ENCODE measurements around the gene PDE8A. TPM values are rescaled to one million over a fixed set of nuclear protein-coding genes. Genes with fewer than 3 reads are reported as not detected.

PDE8A gene
- total and polyA plus RNA-seq, 2 of the 13 experiments (the other 11 are each of a cell fraction or from before 2014, with no cell fraction given): 26.3 to 48.5 TPM

- no peak for TF ChIP-seq ZNF296 (CRISPR knock-in tag; conservative IDR thresholded peaks at IDR 0.05)
- TF ChIP-seq GZF1 (CRISPR knock-in tag; IDR thresholded peaks at IDR 0.05): no peak
- TF ChIP-seq SETDB1 (CRISPR knock-in tag; IDR thresholded peaks at IDR 0.05; ENCODE audit: borderline replicate concordance): no peak
- TF ChIP-seq POGZ (CRISPR knock-in tag; IDR thresholded peaks at IDR 0.05): no peak
These were observed 4.8 kb upstream of the PDE8A start (continued) for GRCh38 chr15:84976746-84977345.

DNA sequence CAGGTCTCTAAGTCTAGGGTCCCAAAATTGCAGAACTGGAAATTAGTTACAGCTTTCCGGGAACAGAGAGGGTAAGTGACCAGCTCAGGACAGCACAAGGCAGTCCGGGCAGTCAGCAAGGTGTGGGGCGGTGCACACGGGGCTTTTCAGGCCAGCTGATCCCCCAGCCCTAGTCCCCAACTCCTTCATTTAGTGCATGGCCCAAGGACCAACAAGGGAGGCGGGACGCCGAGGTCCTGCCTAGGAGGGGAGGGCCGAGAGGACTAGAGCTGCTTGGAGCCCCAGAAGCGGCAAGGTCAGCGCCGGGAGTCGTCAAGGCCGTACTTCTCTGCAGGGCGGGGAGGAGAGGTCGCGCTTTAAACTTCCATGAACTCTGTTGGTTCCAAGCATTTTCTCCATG is 2.0 kb upstream of the PDE8A start:
- in situ Hi-C loops (cut with HindIII; ENCODE audit: extremely low pct_ligation_motif_present, low pct_unique_long_range_greater_than_20kb): no loop called here
- BruUV-seq (replicated peaks): no TSS peak
- ATAC-seq (peak; percentile 12), FAIRE-seq (peak; percentile 18), DNase-seq (ENCODE audit: low spot score) (no peak)
- CTCF ChIA-PET (ENCODE audit: low intra/inter-chr PET ratio, low total read pairs): no interaction called here
- Histone ChIP-seq H4K20me1 (ENCODE audit: insufficient read depth, low read length) (peaks cover 9% of the 10 kb centered on the region), H3K9me3 (ENCODE audit: low read length) (no peaks in the 10 kb centered on the region), H3K27me3 (ENCODE audit: control insufficient read depth in 1 of 2, insufficient read depth in 2 of 2, low read length in 2 of 2) (peaks cover 3 to 11% of the 10 kb centered on the region in 2 experiments; a peak in 2 of 5 replicates), H3K79me2 (ENCODE audit: insufficient read depth, low read length) (peaks cover 27% of the 10 kb centered on the region), H3K36me3 (replicated peaks in 1 of 2; ENCODE audit: control insufficient read depth in 1 of 2, insufficient read depth in 2 of 2, low read length in 2 of 2) (no peaks in the 10 kb centered on the region), H3K27ac (ENCODE audit: extremely low read length, insufficient read depth, low read length) (no peak overlapping the region), H3K4me3 (replicated peaks in 1 of 3; ENCODE audit: insufficient read depth in 1 of 3, low read depth in 2 of 3, low read length in 3 of 3) (peak overlapping the region; percentile 85 to 91 (median 90)), H3K4me2 (ENCODE audit: low read depth, low read length) (peak overlapping the region; percentile 85), H3K9ac (ENCODE audit: insufficient read depth, low read depth, low read length) (peak overlapping the region; percentile 82; the same call in 1 of the 2 replicates), H3K4me1 (ENCODE audit: insufficient read depth, low read length) (peaks cover 46% of the 10 kb centered on the region), H2AFZ (ENCODE audit: low read length) (no peak overlapping the region)
- 1% methylated on average over 15 of the region's 16 CpGs for WGBS (ENCODE audit: low lambda C conversion rate)
- POLR2A ChIA-PET: interaction anchor here (1.5 to 3.2 kb wide), 2 partner anchors 67 to 68 kb away, joined by 4 to 9 read pairs; no protein-coding TSS in a partner anchor
- intact Hi-C loops (cut with micrococcal nuclease; ENCODE audit: unreplicated experiment): no loop called here
- no peak for TF ChIP-seq SOX13 (IDR thresholded peaks at IDR 0.05)
- 0 out of 4 replicates have a peak, but pooled peaks of 1 of the 2 experiments have one; percentile 8 for TF ChIP-seq SOX13 (CRISPR knock-in tag; conservative IDR thresholded peaks at IDR 0.05 in 1 of 2, IDR thresholded peaks at IDR 0.05 in 1 of 2)
- peak; percentile 0 for TF ChIP-seq ZEB1 (IDR thresholded peaks at IDR 0.05; ENCODE audit: insufficient replicate concordance, low read depth)
- TF ChIP-seq ZNF20 (CRISPR knock-in tag; IDR thresholded peaks at IDR 0.05): no peak
- TF ChIP-seq ZNF230 (CRISPR knock-in tag; IDR thresholded peaks at IDR 0.05): no peak
- TF ChIP-seq, protein P1, sequence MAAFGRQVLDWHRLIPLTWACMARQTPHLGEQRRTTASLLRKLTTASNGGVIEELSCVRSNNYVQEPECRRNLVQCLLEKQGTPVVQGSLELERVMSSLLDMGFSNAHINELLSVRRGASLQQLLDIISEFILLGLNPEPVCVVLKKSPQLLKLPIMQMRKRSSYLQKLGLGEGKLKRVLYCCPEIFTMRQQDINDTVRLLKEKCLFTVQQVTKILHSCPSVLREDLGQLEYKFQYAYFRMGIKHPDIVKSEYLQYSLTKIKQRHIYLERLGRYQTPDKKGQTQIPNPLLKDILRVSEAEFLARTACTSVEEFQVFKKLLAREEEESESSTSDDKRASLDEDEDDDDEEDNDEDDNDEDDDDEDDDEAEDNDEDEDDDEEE (CRISPR knock-in tag; IDR thresholded peaks at IDR 0.05): no peak
- no peak for TF ChIP-seq ZNF691 (CRISPR knock-in tag; IDR thresholded peaks at IDR 0.05; ENCODE audit: borderline replicate concordance, low read depth)
- TF ChIP-seq, protein P2, sequence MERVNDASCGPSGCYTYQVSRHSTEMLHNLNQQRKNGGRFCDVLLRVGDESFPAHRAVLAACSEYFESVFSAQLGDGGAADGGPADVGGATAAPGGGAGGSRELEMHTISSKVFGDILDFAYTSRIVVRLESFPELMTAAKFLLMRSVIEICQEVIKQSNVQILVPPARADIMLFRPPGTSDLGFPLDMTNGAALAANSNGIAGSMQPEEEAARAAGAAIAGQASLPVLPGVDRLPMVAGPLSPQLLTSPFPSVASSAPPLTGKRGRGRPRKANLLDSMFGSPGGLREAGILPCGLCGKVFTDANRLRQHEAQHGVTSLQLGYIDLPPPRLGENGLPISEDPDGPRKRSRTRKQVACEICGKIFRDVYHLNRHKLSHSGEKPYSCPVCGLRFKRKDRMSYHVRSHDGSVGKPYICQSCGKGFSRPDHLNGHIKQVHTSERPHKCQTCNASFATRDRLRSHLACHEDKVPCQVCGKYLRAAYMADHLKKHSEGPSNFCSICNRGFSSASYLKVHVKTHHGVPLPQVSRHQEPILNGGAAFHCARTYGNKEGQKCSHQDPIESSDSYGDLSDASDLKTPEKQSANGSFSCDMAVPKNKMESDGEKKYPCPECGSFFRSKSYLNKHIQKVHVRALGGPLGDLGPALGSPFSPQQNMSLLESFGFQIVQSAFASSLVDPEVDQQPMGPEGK (CRISPR knock-in tag; IDR thresholded peaks at IDR 0.05): no peak
- TF ChIP-seq, protein P3, sequence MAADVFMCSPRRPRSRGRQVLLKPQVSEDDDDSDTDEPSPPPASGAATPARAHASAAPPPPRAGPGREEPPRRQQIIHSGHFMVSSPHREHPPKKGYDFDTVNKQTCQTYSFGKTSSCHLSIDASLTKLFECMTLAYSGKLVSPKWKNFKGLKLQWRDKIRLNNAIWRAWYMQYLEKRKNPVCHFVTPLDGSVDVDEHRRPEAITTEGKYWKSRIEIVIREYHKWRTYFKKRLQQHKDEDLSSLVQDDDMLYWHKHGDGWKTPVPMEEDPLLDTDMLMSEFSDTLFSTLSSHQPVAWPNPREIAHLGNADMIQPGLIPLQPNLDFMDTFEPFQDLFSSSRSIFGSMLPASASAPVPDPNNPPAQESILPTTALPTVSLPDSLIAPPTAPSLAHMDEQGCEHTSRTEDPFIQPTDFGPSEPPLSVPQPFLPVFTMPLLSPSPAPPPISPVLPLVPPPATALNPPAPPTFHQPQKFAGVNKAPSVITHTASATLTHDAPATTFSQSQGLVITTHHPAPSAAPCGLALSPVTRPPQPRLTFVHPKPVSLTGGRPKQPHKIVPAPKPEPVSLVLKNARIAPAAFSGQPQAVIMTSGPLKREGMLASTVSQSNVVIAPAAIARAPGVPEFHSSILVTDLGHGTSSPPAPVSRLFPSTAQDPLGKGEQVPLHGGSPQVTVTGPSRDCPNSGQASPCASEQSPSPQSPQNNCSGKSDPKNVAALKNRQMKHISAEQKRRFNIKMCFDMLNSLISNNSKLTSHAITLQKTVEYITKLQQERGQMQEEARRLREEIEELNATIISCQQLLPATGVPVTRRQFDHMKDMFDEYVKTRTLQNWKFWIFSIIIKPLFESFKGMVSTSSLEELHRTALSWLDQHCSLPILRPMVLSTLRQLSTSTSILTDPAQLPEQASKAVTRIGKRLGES (CRISPR knock-in tag; IDR thresholded peaks at IDR 0.05; ENCODE audit: borderline replicate concordance): no peak
- no peak for TF ChIP-seq KLF11 (CRISPR knock-in tag; IDR thresholded peaks at IDR 0.05)
- TF ChIP-seq AHR (CRISPR knock-in tag; IDR thresholded peaks at IDR 0.05): no peak
